HepG2 (cell line): ENCODE results near the gene CLDN3. TPM values are rescaled to one million over a fixed set of nuclear protein-coding genes. Genes with fewer than 3 reads are reported as not detected.
A peak's percentile ranks its signal among the peaks of the same experiment; 100 is the strongest.

ENCODE experiments used
- ATAC-seq: fragments of 200-7000 bp; cut with Tn5 transposase; 3 replicates; pipeline ENCODE4 v1.9.1; 2020; ENCODE audit warnings: mild to moderate bottlenecking, moderate library complexity
- BruUV-seq: library from RNA; stranded (reverse); fragments of 400-500 nt; replicated peaks from 2 replicates; lab custom pipeline; 2021; lab: Mats Ljungman, UMichigan
- CTCF ChIA-PET: fragments of 300-600 bp; formaldehyde crosslinking; extraction: SDS; loops from one replicate; lab custom pipeline; 2021; ENCODE audit warnings: low total read pairs, inconsistent platforms, low intra/inter-chr PET ratio; lab: Yijun Ruan, JAX
- POLR2A ChIA-PET: fragments of 350-600 bp; sonication (Branson Sonifier 250); formaldehyde crosslinking; loops from one replicate; lab custom pipeline; 2020; ENCODE audit warnings: antibody characterized with exemption, inconsistent platforms; lab: Yijun Ruan, JAX
- DNase-seq: peaks from one replicate; pipeline ENCODE4 v3.0.0-alpha.2; 2015; ENCODE audit warnings: low spot score
- FAIRE-seq: peaks from 3 replicates; lab custom pipeline; 2011; peaks lifted over from hg19 to GRCh38; lab: Jason Lieb, UNC
- H2AFZ ChIP-seq: one replicate; pipeline ENCODE4 v1.6.1; 2011; ENCODE audit warnings: low read length, inconsistent platforms
- H3K27ac ChIP-seq: fragments of 300-600 bp; 3 replicates; pipeline ENCODE4 v1.8.0; 2011; ENCODE audit warnings: mixed run types, mild to moderate bottlenecking, mixed read lengths, low read length, inconsistent platforms; ENCODE audit not compliant: insufficient read depth; ENCODE audit errors: extremely low read length
- H3K27me3 ChIP-seq, 2 experiments: fragments of 200-600 bp in 1 of 2; 2 replicates in 1 of 2; 3 replicates in 1 of 2; pipeline versions ENCODE4 v1.6.0 to v1.8.0; 2011; ENCODE audit warnings: low read length in 2 of 2, mild to moderate bottlenecking in 2 of 2, moderate library complexity in 2 of 2, inconsistent platforms in 1 of 2; ENCODE audit not compliant: insufficient read depth in 2 of 2, control insufficient read depth in 1 of 2
- H3K36me3 ChIP-seq, 2 experiments: fragments of 200-600 bp in 1 of 2; replicated peaks in 1 of 2; 2 replicates in 1 of 2; 3 replicates in 1 of 2; pipeline versions ENCODE4 v1.5.1 to v1.8.0; 2011; ENCODE audit warnings: low read length in 2 of 2, inconsistent platforms in 1 of 2; ENCODE audit not compliant: insufficient read depth in 2 of 2, control insufficient read depth in 1 of 2
- H3K4me1 ChIP-seq: 2 replicates; pipeline ENCODE4 v1.5.1; 2012; ENCODE audit warnings: low read length, inconsistent platforms; ENCODE audit not compliant: insufficient read depth
- H3K4me2 ChIP-seq: 2 replicates; pipeline ENCODE4 v1.6.0; 2011; ENCODE audit warnings: low read depth, low read length, inconsistent platforms
- H3K4me3 ChIP-seq, 3 experiments: fragments of 200-600 bp in 1 of 3; sonication (generic), shearing (Covaris generic) in 1 of 3; replicated peaks in 1 of 3; 2 replicates each; pipeline ENCODE4 v1.5.1; 2011 to 2016; ENCODE audit warnings: low read length in 3 of 3, inconsistent platforms in 2 of 3, low read depth in 2 of 3, mild to moderate bottlenecking in 2 of 3, control low read depth in 1 of 3, mixed read lengths in 1 of 3; ENCODE audit not compliant: insufficient read depth in 1 of 3
- H3K79me2 ChIP-seq: one replicate; pipeline ENCODE4 v1.6.1; 2011; ENCODE audit warnings: low read length, inconsistent platforms; ENCODE audit not compliant: insufficient read depth
- H3K9ac ChIP-seq: 2 replicates; pipeline ENCODE4 v1.6.0; 2011; ENCODE audit warnings: mild to moderate bottlenecking, low read depth, low read length, inconsistent platforms; ENCODE audit not compliant: insufficient read depth
- H3K9me3 ChIP-seq: 2 replicates; pipeline ENCODE4 v1.5.1; 2012; ENCODE audit warnings: mild to moderate bottlenecking, low read length
- H4K20me1 ChIP-seq: 2 replicates; pipeline ENCODE4 v1.6.0; 2011; ENCODE audit warnings: inconsistent platforms, mild to moderate bottlenecking, low read length, moderate library complexity; ENCODE audit not compliant: insufficient read depth
- NFE2 ChIP-seq: sonication (generic); formaldehyde crosslinking; IDR thresholded peaks from 2 replicates; pipeline ENCODE4 v1.4.0; 2020; ENCODE audit warnings: missing genetic modification reagents
- ZFP1 ChIP-seq: IDR thresholded peaks from 2 replicates; pipeline ENCODE4 v1.6.1; 2016
- ZNF224 ChIP-seq: sonication (generic); formaldehyde crosslinking; IDR thresholded peaks from 2 replicates; pipeline ENCODE4 v1.5.0; 2020; ENCODE audit warnings: mild to moderate bottlenecking, missing genetic modification reagents
- ZNF382 ChIP-seq: sonication (generic); formaldehyde crosslinking; IDR thresholded peaks from 2 replicates; pipeline ENCODE4 v1.5.0; 2020; ENCODE audit warnings: missing genetic modification reagents, mild to moderate bottlenecking, borderline replicate concordance
- WGBS: methylation state at CpG from one replicate; pipeline ENCODE4 v1.1.6; 2017; ENCODE audit warnings: low lambda C conversion rate; 5-methylcytosine and 5-hydroxymethylcytosine counted together
- in situ Hi-C: cut with HindIII; loops from 2 replicates; pipeline ENCODE4 v1.10.0; 2017; ENCODE audit warnings: low pct_unique_long_range_greater_than_20kb; ENCODE audit not compliant: extremely low pct_ligation_motif_present
- intact Hi-C: fragments of 100-400 bp; cut with micrococcal nuclease; formaldehyde crosslinking; loops from one replicate; pipeline ENCODE4 v1.10.0; 2022; ENCODE audit not compliant: unreplicated experiment
- polyA plus RNA-seq, 8 experiments: library from polyadenylated mRNA; depleted of rRNA in 3 of 8; stranded (reverse) in 7 of 8; unstranded in 1 of 8; fragments of >200 nt; fragmentation: Illumina TruSeq in 4 of 8; extraction: Trizol in 4 of 8; gene quantifications; 2 replicates each; pipeline versions ENCODE4 v1.2.1 to v1.2.3, GENCODE V29; 2011 to 2016; ENCODE audit warnings: low read depth in 4 of 8, missing spikeins in 1 of 8, mixed read lengths in 1 of 8; ENCODE audit not compliant: insufficient read depth in 1 of 8
- total RNA-seq, 5 experiments: library from RNA; depleted of rRNA; stranded (reverse); fragments of >200 nt; fragmentation: Illumina TruSeq; extraction: Trizol; gene quantifications; 2 replicates each; pipeline ENCODE4 v1.2.3, GENCODE V29; 2016; ENCODE audit warnings: low read depth in 1 of 5
- TF ChIP-seq, protein P1 (sequence below): sonication (generic); formaldehyde crosslinking; IDR thresholded peaks from 2 replicates; pipeline ENCODE4 v1.9.0; 2021; ENCODE audit warnings: missing genetic modification reagents, borderline replicate concordance
- TF ChIP-seq, protein P2 (sequence below): sonication (generic); formaldehyde crosslinking; IDR thresholded peaks from 2 replicates; pipeline ENCODE4 v1.8.0; 2022; ENCODE audit warnings: mild to moderate bottlenecking, missing genetic modification reagents, borderline replicate concordance
- TF ChIP-seq, protein P3 (sequence below): sonication (generic); formaldehyde crosslinking; IDR thresholded peaks from 2 replicates; pipeline ENCODE4 v1.8.0; 2022; ENCODE audit warnings: mild to moderate bottlenecking, missing genetic modification reagents, moderate library complexity
- TF ChIP-seq, protein P4 (sequence below): sonication (generic); formaldehyde crosslinking; IDR thresholded peaks from 2 replicates; pipeline ENCODE4 v1.8.0; 2022; ENCODE audit warnings: low read depth, missing genetic modification reagents
- TF ChIP-seq, protein P5 (sequence below): sonication (generic); formaldehyde crosslinking; IDR thresholded peaks from 2 replicates; pipeline ENCODE4 v1.4.0; 2020; ENCODE audit warnings: mild to moderate bottlenecking, low read depth, missing genetic modification reagents
- TF ChIP-seq, protein P6 (sequence below): sonication (generic); formaldehyde crosslinking; IDR thresholded peaks from 2 replicates; pipeline ENCODE4 v1.4.0; 2020; ENCODE audit warnings: missing genetic modification reagents
- TF ChIP-seq, protein P7 (sequence below): IDR thresholded peaks from 2 replicates; pipeline ENCODE4 v1.6.1; 2016; ENCODE audit warnings: mild to moderate bottlenecking, missing biosample characterization, missing genetic modification reagents

CLDN3 gene
- total and polyA plus RNA-seq, 2 of the 13 experiments (the other 11 are each of a cell fraction or from before 2014, with no cell fraction given) = 0.31 to 0.51 TPM

DNA sequence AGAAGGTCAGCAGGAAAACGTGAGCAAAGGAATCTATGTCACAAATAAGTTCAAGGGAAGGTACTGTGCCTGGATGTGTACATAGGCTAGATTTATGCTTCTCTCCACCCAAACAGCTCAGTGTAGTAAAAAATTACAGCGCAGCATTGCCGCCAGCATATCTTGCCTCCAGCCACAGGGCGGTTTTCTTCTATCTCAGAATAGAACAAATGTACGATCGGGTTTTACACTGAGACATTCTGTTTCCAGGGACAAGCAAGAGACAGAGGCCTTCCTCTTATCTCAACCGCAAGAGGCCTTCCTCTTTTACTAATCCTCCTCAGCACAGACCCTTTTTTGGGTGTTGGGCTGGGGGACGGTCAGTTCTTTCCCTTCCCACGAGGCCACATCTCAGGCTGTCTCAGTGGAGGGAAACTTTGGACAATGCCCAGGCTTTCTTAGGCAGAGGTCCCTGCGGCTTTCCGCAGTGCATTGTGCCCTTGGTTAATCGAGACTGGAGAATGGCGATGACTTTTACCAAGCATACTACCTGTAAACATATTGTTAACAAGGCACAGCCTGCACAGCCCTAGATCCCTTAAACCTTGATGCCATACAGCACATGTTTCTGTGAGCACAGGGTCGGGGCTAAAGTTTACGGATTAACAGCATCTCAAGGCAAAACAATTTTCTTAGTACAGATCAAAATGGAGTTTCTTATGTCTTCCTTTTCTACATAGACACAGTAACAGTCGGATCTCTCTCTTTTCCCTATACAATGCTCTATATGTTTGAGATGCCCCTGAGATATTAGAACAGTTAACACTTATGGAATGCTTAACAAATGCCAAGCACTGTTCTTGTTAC, 19.9 kb downstream of the CLDN3 start:
- no peaks in the 10 kb centered on the region for H4K20me1 ChIP-seq
- H3K4me2 ChIP-seq = peak overlapping the region; percentile 2; the same call in 1 of the 2 replicates
- H2AFZ ChIP-seq = no peak overlapping the region
- no peak for DNase-seq
- in situ Hi-C loops = no loop called here
- no peaks in the 10 kb centered on the region for H3K79me2 ChIP-seq
- no peak for FAIRE-seq
- POLR2A ChIA-PET = interaction anchor here (1.0 kb wide), 1 partner anchor 11 kb away, joined by 3 read pairs; the partner anchor contains the start of gene ABHD11
- WGBS = 45% methylated on average over 14 of the region's 16 CpGs
- H3K4me1 ChIP-seq = peaks cover 10% of the 10 kb centered on the region
- H3K9me3 ChIP-seq = no peaks in the 10 kb centered on the region
- no peak overlapping the region for H3K27ac ChIP-seq
- no peak overlapping the region for H3K4me3 ChIP-seq
- TF ChIP-seq NFE2 (CRISPR knock-in tag) (no peak), ZFP1 (no peak), ZNF382 (no peak), ZNF224 (CRISPR knock-in tag) (no peak)
- TF ChIP-seq, protein P1, sequence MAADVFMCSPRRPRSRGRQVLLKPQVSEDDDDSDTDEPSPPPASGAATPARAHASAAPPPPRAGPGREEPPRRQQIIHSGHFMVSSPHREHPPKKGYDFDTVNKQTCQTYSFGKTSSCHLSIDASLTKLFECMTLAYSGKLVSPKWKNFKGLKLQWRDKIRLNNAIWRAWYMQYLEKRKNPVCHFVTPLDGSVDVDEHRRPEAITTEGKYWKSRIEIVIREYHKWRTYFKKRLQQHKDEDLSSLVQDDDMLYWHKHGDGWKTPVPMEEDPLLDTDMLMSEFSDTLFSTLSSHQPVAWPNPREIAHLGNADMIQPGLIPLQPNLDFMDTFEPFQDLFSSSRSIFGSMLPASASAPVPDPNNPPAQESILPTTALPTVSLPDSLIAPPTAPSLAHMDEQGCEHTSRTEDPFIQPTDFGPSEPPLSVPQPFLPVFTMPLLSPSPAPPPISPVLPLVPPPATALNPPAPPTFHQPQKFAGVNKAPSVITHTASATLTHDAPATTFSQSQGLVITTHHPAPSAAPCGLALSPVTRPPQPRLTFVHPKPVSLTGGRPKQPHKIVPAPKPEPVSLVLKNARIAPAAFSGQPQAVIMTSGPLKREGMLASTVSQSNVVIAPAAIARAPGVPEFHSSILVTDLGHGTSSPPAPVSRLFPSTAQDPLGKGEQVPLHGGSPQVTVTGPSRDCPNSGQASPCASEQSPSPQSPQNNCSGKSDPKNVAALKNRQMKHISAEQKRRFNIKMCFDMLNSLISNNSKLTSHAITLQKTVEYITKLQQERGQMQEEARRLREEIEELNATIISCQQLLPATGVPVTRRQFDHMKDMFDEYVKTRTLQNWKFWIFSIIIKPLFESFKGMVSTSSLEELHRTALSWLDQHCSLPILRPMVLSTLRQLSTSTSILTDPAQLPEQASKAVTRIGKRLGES = no peak
- TF ChIP-seq, protein P2, sequence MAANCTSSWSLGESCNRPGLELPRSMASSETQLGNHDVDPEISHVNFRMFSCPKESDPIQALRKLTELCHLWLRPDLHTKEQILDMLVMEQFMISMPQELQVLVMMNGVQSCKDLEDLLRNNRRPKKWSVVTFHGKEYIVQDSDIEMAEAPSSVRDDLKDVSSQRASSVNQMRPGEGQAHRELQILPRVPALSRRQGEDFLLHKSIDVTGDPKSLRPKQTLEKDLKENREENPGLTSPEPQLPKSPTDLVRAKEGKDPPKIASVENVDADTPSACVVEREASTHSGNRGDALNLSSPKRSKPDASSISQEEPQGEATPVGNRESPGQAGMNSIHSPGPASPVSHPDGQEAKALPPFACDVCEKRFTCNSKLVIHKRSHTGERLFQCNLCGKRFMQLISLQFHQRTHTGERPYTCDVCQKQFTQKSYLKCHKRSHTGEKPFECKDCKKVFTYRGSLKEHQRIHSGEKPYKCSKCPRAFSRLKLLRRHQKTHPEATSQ (CRISPR knock-in tag) = no peak
- TF ChIP-seq, protein P3, sequence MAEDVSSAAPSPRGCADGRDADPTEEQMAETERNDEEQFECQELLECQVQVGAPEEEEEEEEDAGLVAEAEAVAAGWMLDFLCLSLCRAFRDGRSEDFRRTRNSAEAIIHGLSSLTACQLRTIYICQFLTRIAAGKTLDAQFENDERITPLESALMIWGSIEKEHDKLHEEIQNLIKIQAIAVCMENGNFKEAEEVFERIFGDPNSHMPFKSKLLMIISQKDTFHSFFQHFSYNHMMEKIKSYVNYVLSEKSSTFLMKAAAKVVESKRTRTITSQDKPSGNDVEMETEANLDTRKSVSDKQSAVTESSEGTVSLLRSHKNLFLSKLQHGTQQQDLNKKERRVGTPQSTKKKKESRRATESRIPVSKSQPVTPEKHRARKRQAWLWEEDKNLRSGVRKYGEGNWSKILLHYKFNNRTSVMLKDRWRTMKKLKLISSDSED = no peak
- TF ChIP-seq, protein P4, sequence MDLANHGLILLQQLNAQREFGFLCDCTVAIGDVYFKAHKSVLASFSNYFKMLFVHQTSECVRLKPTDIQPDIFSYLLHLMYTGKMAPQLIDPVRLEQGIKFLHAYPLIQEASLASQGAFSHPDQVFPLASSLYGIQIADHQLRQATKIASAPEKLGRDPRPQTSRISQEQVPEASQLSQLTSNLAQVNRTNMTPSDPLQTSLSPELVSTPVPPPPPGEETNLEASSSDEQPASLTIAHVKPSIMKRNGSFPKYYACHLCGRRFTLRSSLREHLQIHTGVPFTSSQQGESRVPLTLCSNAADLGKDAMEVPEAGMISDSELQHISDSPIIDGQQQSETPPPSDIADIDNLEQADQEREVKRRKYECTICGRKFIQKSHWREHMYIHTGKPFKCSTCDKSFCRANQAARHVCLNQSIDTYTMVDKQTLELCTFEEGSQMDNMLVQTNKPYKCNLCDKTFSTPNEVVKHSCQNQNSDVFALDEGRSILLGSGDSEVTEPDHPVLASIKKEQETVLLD (CRISPR knock-in tag) = no peak
- TF ChIP-seq, protein P5, sequence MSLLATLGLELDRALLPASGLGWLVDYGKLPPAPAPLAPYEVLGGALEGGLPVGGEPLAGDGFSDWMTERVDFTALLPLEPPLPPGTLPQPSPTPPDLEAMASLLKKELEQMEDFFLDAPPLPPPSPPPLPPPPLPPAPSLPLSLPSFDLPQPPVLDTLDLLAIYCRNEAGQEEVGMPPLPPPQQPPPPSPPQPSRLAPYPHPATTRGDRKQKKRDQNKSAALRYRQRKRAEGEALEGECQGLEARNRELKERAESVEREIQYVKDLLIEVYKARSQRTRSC = no peak
- TF ChIP-seq, protein P6, sequence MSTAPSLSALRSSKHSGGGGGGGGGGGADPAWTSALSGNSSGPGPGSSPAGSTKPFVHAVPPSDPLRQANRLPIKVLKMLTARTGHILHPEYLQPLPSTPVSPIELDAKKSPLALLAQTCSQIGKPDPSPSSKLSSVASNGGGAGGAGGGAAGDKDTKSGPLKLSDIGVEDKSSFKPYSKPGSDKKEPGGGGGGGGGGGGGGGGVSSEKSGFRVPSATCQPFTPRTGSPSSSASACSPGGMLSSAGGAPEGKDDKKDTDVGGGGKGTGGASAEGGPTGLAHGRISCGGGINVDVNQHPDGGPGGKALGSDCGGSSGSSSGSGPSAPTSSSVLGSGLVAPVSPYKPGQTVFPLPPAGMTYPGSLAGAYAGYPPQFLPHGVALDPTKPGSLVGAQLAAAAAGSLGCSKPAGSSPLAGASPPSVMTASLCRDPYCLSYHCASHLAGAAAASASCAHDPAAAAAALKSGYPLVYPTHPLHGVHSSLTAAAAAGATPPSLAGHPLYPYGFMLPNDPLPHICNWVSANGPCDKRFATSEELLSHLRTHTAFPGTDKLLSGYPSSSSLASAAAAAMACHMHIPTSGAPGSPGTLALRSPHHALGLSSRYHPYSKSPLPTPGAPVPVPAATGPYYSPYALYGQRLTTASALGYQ (CRISPR knock-in tag) = no peak
- TF ChIP-seq, protein P7, sequence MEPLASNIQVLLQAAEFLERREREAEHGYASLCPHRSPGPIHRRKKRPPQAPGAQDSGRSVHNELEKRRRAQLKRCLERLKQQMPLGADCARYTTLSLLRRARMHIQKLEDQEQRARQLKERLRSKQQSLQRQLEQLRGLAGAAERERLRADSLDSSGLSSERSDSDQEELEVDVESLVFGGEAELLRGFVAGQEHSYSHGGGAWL = no peak
- TF ChIP-seq, all 625 proteins: peak for 0
- no peak for ATAC-seq
- H3K9ac ChIP-seq = no peak overlapping the region
- no peaks in the 10 kb centered on the region for H3K36me3 ChIP-seq
- CTCF ChIA-PET = no interaction called here
- no peaks in the 10 kb centered on the region for H3K27me3 ChIP-seq
- BruUV-seq = no TSS peak
- intact Hi-C loops = no loop called here
